Measurements from ENCODE around the gene PLD2.

DNA sequence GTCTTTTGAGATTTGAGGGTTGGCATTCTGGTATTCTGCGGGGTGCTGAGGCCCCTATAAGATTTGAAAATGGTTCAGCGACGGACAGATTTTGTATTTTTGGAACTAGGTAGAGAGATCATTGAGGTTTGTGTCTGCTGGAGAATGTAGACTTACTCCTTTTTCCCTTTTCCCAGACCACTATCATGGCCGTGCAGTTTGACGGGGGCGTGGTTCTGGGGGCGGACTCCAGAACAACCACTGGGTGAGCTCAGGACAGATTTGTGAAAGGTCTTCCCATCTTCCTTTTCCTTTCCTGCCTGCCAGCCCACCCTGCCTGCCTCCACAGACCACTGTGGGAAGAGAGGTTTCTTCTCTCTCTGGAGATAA, 10.4 kb upstream of the PLD2 start:
- no peak for TF ChIP-seq SUZ12 (IDR thresholded peaks at IDR 0.05; ENCODE audit: extremely low read depth, insufficient read depth, insufficient read length)
- TF ChIP-seq YY1 (IDR thresholded peaks at IDR 0.05; ENCODE audit: insufficient read depth, insufficient read length), result no peak
